Cerebellar cortex (tissue), 1 donor: ENCODE measurements around the gene SLC38A1.
A peak's percentile ranks its signal among the peaks of the same experiment; 100 is the strongest.
"Not testable (repeated sequence)": the region's sequence is repeated elsewhere in the genome, so short reads cannot be mapped to it uniquely, and the experiment has no call there.

Experiments used
- DNase-seq: peaks from one replicate; pipeline ENCODE4 v3.0.0-alpha.2; 2015; ENCODE audit warnings: low spot score

The SLC38A1 gene

DNA sequence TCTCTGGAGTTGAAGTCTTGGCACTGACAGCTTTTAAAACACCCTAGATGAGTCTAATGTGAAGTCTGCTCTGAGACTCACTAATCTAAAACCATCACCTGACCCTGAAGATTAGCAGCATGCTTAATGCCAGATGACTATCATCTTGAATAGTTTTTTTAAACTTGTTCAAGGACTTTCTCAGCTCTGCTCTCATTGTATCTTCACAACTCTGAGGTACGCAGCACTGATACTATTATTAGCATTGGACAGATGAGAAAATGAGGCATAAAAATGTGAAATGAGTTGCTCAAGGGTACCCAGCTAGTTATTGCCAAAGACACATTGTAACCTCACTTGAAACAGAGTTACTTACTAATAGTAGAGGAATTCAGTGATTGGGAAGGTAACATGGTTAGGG lies 4.8 kb downstream of the SLC38A1 start:
- DNase-seq: no peak

DNA sequence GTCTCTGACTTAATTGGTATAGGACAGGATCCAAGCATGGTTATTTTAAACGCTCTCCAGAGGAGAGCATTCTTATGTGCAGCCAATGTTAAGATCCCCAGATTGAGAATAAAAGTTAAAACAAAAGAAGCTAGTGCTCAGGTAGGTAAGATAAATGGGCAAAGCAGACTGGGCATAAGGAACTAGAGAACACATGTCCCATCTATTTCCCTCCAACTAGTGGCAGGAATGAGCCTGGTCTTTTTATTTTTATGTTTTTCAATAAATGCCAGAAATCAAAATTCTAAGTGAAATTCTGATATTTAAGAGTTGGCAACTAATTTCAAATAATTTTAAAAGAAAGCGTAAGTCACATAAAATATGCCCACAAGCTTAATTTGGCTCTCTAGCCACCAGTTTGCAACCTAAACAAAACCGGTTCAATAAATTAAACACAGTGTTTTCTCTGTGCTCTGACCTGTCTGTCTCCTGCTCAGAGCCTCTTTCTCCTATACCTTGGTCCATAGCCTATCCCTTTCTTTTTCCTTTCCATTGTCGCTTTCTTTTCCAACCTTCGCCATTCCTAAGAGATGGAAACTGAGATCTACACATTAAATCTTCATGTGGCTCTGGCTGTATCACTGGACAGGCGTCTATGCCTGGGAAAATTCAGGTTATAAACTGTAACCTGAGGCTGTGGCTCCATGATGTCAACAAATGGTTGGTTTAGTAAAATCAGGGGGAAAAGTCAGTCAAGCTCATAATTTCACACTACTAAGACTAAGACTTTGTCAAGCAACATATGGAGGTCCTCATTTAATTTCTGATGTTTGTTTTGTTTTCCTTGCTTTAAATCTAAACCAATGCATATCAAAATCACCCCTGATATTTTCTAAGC lies 5.5 kb downstream of the SLC38A1 start:
- no peak for DNase-seq

DNA sequence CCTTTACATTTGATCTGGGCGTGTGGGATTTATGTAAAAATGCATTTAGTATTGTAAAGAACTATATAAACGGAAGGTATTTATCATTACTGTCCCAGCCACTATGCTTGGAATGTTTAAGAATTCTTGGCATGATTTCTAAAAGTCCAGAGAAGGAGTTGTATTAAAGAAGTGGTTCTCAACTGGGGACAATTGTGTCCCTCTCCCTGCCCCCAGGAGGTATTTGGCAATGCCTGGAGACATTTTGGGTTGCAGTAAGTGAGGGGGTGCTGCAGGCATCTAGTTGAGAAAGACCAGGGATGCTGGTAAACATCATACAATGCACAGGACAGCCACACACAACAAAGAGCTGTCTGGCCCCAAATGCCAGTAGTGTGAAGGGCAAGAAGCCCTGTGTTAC lies 7.2 kb downstream of the SLC38A1 start:
- DNase-seq: no peak

DNA sequence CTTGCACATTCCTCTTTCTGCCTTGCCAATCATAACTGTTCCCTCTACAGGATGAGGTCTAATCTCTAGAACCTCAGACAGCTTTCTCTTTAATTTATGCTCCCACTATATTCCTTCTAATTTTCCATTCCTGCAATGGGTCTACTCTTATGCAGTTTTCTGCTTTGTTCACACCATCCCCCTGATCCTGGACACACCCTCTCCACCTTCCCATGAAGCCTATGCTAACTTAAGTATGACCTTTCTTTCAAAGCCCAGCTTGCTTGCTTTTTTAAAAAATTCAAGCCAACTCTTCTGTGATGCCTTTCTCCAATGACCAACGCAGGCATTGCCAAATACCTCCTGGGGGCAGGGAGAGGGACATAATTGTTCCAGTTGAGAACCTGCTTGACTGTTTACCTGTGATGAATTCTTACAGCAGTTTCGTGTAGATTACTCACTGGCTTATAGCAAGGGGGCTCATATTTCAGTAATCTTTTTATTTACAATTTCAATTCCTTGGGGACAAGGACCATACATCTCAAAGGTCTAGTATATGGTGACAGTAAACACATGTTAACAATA lies 7.8 kb downstream of the SLC38A1 start:
- no peak for DNase-seq

DNA sequence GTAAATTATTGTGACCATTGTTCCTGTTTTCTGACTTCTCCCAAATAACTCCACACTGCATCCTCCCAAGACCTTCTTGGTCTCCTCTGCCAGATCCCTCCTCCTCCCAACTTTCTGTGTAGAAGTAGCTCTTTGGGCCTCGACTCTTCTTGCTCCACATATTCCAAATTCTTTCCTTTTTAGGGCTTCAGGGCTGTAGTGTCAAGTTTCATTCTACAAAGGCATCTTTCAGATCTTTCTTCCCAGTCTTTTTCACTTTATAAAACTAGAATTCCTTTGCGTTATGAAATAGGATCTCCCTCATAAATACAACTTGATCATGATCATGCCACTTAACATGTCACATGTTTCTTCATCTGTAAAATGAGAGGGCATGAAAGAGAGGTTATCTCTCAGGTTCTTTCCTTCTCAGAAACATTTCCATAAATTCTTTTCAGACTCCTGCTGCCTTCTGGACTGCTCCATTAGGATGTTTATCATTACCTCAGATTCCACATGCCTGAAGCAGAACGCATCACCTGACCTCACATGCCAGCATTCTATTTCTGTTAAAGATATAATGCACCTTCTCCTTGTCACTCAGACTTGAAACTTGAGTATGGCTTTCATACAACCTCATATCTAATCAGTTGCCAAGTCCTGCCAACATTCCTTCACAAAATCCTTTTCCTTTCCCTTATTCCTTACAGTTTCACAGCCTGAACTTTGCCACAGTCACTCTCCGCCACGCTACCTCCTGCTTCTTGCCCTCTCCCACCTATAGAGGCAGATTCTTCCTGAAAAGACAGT lies 8.5 kb downstream of the SLC38A1 start:
- no peak for DNase-seq

DNA sequence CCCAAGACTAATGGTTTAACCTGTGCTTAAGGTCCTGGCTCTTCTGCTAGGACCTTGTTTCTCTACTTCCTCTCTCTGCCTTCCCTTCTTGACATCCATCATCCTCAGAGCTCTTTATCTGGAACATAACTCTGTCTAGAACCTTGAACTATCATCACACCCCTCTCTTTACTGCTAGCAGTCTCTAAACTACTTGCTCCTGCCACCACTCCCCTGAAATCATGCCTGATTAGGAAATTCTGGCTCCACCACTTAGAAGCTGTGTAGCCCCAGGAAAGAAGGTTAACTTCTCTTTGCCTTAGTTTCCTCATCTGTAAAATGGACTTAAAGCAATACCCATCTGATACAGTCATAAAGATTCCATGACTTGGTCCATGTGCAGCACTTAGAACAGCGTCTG lies 9.1 kb downstream of the SLC38A1 start:
- DNase-seq: no peak

DNA sequence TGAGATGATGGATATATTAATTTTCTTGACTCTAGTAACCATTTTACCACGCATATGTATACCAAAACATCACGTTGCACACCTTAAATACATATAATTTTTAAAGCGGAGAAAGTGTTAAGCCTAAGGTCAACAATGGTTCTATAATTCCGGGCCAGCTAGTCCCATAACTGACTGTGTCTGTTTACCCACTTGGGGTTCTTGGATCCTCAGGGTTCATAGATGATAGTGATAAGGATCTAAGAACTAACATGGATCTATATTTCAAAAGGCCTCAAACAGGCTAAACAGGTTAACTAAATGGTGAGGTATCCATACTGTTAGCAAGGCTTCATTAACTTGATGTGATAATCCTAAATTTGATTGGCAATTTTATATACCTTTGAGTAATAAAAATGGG lies 9.8 kb downstream of the SLC38A1 start:
- DNase-seq: no peak

DNA sequence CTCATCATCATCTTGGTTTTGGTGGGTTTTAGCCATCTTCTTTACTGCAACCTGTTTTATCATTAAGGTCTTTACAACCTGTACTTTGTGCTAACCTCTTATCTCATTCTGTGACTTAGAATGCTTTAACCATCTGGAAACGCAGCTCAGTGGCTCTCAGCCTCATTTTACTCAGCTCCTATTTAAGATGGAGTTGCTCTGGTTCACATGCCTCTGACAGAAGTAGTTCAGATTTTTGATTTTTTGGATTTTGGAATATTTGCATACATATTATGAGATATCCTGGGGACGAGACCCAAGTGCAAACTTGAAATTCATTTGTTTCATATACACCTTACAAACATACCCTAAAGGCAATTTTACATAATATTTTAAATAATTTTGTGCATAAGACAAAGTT lies 10.7 kb downstream of the SLC38A1 start:
- no peak for DNase-seq

DNA sequence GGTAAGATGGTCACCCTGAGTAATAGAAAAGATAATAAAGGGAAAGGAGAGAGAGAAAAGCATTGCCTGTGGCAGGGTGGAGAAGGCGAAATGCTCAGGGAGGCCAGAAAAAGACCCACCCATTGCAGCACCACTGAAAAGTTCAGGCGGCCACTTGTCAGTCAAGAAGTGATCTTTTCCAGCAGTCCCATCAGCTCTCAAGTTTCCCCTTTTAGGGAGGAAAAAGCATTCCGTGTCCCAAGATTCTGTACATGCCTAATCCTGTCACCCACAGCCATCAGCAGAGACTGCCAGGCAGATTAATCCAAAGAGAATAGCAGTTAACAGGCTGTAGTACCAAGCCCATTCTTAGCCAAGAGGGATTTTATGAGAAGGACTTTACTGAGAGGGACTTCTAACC lies 11.9 kb downstream of the SLC38A1 start:
- DNase-seq: no peak

DNA sequence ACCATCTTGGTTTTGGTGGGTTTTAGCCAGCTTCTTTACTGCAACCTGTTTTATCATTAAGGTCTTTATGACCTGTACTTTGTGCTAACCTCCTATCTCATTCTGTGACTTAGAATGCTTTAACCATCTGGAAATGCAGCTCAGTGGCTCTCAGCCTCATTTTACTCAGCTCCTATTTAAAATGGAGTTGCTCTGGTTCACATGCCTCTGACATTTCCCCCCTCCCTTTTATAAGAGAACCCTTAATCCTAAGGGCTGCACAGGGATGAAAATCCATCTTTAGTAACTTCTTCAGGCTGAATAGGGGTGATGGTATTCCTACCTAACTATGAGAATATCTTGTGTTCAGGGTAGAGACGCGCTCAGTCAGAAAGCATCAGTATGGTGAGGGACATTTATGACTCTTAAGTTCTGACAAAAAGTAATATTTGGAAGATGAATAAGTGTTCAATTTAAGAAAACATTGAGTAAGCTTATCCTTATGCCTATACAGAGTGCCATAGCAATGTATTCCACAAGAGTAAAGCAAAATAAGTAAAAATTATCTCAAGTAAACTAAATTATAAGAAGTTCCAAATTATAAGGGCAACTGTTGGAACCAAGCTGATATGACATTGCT lies 15.2 kb downstream of the SLC38A1 start:
- DNase-seq: no peak

DNA sequence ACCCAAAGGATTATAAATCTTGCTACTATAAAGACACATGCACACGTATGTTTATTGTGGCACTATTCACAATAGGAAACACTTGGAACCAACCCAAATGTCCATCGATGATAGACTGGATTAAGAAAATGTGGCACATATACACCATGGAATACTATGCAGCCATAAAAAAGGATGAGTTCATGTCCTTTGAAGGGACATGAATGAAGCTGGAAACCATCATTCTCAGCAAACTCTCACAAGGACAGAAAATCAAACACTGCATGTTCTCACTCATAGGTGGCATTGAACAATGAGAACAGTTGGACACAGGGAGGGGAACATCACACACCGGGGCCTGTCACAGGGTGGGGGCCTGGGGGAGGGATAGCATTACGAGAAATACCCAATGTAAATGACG lies 16.8 kb downstream of the SLC38A1 start:
- DNase-seq: not testable (repeated sequence)

DNA sequence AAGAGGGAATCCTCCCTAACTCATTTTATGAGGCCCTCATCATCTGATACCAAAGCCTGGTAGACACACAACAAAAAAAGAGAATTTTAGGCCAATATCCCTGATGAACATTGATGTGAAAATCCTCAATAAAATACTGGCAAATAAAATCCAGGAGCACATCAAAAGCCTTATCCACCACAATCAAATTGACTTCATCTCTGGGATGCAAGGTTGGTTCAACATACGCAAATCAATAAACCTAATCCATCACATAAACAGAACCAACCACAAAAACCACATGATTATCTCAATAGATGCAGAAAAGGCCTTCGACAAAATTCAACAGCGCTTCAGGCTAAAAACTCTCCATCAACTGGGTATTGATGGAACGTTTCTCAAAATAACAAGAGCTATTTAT lies 18.9 kb downstream of the SLC38A1 start:
- DNase-seq: not testable (repeated sequence)

DNA sequence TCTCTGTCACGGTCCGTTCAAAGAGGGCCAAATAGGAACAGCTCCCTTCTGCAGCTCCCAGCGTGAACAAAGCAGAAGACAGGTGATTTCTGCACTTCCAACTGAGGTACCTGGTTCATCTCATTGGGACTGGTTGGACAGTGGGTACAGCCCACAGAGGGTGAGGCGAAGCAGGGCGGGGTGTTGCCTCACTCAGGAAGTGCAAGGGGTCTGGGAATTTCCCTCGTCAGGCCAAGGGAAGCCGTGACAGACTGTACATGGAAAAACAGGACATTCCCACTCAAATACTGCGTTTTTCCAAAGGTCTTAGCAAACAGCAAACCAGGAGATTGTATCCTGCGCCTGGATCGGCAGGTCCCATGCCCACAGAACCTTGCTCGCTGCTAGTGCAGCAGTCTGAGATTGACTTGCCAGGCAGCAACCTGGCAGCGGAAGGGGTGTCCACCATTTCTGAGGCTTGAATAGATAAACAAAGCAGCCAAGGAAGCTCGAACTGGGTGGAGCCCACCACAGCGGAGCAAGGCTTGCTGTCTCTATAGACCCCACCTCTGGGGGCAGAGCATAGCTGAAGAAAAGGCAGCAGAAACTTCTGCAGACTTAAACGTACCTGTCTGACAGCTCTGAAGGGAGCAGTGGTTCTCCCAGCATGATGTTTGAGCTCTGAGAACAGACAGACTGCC lies 22.7 kb downstream of the SLC38A1 start:
- DNase-seq: no peak

DNA sequence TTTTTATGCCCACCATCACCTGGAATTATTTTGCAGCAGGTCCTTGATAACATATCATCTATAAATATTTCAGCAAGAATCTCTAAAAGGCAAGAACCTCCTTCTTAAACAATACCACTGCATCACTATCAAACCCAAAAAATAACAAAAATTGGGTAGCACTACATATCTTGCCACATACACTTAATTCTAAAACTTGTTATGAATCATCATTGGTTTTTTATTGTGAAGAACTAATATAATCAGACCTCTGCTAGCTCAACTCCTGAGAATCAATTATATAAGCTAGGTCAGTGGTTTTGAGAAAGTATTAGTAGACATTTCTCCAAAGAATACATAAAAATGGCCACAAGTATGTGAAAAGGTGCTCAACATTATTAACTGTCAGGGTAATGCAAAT lies 23.8 kb downstream of the SLC38A1 start:
- DNase-seq: no peak

DNA sequence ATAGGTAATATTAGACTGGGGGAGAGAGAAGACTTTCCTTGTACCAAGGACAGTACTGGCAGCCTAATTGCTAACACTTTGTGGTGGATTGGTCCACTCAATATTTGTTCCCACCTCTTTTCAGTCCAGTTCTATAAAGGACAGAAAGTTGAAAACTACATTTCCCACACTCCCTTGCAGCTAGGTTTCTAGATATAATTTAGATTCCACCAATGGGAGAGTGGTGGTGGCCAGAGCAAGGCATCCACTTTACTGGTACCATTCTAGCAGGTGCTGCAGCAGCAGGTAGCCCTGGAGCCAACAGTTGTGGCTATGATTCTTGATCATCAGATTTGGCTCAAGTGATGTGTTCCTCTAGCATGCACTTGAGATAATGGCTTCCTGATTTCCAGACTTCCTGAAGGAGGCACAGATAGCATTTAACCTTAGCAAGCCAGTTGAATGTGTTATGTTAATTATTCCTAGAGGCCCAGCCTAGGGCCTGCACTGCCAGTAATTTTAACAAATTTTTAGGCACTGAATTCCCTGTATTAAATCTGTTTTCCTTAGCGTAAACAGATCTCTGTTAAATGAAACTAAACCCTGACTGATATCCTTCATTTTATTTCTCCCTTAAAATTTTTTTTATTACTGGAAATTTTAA lies 24.4 kb downstream of the SLC38A1 start:
- DNase-seq: peak; percentile 18

DNA sequence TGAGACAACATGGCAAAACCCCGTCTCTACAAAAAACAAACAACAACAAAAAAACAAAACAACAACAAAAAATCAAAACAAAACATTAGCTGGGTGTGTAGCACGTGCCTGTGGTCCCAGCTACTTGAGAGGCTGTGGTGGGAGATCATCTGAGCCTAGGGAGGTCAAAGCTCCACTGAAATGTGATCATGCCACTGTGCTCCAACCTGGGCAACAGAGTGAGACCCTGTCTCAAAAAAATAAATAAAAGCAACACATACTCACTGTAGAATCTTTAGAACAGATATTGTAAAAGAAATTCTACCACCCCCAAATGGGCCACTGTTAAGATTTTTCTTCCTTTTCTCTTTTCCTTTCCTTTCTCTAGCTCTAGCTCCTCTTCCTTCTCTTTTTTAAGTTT lies 26.3 kb downstream of the SLC38A1 start:
- no peak for DNase-seq

DNA sequence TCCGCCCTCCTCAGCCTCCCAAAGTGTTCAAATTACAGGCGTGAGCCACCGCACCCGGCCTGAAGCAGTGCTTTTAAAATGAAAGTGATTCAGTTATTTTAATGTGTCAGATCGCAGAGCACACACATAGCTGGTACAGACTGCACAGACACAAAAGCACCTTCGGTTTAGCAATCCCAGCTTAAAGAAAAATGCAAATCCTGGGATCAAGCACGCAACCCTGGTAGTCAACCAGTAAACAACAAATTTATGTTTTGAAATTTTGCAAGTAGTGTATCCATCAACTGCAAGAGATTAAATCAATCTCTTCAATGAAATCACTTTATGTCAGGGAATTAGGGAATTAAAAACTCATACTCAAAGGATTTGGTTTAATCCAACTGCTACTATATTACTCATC lies 28.4 kb downstream of the SLC38A1 start:
- no peak for DNase-seq

DNA sequence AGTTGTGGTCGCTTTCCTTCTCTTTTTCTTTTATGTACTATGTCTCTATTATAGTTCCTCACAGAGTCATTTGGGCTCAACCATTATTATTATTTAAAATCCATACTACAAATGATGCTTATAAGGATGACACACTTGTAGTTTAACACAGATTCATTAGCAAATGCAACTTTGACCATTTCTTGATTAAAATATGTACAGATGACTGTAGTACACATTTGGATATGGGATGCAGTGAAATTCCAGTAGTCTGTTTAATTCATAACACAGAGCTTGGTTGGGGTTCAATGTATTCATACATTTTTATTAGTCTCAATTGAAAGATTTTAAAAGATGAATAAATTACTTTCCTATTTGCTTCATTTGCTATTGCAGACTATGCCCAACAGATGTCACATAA lies 30.0 kb downstream of the SLC38A1 start:
- no peak for DNase-seq

DNA sequence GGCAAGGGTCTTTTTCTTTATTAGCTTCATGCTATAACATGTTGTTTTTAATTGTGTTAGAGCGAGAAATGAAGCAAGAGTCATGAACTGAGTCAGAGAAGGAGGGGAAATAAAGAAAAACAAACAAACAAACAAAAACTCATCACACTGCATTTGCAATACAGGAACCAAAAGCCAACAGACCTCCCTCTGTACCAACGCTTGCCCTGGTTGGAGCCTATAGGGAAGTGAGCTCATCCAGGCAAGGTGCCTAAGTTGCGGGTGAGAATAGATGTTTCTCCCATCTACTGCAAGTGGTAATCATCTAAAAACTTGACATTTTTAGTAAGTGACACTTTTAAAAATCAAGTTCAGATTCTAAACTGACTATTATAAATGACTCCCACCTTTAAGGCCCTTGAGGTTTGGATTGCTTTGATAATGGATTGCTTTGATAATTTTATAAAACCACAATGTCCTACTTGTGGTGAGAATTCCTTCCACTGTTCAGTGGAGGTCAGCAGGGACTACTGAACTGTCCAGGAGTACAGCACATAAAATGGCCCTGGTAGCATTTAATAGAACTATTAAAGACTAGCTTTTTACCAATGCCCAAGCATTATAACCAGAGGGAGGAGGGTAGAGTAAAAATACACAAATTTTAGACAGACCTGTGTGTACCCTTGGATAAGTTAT lies 31.3 kb downstream of the SLC38A1 start:
- DNase-seq: no peak

DNA sequence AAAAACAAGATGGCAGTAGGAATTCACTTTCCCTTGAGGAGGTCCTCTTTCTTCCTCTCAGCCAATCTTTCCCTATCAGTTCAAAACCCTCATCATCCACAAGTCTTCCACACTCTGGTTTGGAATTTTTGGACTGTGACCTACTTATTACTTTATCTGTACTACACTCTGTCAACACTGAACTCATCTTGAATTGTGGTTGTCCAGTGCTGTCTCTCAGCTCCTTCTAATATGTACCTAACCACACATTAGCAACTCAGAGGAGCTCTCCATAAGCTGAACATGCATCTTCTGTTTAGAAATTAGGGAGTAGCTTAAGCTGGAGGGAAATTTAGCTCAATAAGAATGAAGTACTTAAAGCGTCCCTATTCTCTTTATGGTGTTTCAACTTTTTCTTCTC lies 34.8 kb downstream of the SLC38A1 start:
- no peak for DNase-seq

DNA sequence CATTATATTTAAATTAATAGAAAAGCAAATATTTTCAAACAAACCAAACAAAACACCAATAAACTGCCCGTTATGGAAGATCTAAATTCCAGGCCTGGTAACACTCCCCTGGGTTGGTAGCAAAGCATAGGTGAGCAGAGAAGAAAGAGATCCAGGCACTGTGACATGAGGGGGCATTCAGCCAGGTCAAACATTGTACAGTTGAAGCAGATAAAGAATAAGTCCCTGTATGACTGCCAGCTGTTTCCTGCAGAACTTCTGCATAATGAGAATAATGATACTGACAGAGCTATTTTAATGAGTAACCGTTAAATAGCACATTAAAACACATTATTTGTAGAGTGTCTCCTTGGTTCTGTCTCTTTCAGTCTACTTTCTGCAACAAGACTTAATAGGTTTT lies 35.4 kb downstream of the SLC38A1 start:
- no peak for DNase-seq
